RPMI8226 (cell line): ENCODE measurements around the gene RANBP2.
"Not testable (repeated sequence)": the region's sequence is repeated elsewhere in the genome, so short reads cannot be mapped to it uniquely, and the experiment has no call there.

Experiments
- DNase-seq: peaks from one replicate; pipeline ENCODE4 v3.0.0-alpha.2; 2015

Gene RANBP2

DNA sequence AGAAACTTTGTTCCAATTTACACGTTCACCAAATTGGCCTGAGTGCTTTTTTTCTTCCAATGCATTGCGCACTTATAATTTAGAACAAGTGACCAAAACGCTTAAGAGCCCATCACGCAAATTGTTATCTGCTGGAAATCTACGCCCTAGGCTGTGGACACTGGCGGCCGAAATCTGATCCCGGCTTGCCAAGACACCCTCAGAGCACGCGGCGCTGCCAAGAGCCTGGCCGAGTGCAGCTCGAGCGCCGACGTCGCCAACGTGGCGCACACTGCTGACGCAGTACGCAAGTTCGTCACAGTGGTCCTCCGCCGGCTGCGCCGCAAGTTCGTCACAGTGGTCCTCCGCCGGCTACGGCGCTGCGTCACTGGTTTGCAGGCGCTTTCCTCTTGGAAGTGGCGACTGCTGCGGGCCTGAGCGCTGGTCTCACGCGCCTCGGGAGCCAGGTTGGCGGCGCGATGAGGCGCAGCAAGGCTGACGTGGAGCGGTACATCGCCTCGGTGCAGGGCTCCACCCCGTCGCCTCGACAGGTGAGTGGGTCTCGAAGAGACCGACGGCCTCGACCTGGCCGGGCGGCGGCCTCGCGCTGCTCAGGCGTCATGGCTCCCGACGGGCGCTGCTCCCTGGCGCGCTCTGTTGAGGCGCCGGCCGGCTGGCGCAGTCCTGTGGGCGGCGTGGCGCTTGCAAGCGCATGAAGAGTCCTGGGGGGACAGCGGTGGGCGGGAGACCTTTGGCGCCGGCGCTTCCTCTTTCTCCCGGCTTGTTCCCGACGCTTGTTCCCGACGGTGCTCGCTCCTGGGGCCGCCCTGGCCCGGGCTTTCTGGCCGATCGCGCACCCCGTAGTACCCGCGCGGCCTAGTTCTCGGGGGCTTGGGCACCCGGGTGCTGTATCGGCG lies at the start of gene RANBP2:
Gene RANBP2, plus strand, starts transcription at position 334 of the 896 bp plus-strand sequence. Its CDS starts 125 bp downstream, at position 459.
- DNase-seq, result peak; percentile 97

- DNase-seq, result not testable (repeated sequence)
Observed at GRCh38 chr2:108670282-108670681, 49.0 kb upstream of the RANBP2 start.

GRCh38 chr2:108672200-108672805 lies 47.0 kb upstream of the RANBP2 start:
- DNase-seq, result not testable (repeated sequence)

- not testable (repeated sequence) for DNase-seq
Observed at GRCh38 chr2:108676522-108676921, 42.8 kb upstream of the RANBP2 start.

DNA sequence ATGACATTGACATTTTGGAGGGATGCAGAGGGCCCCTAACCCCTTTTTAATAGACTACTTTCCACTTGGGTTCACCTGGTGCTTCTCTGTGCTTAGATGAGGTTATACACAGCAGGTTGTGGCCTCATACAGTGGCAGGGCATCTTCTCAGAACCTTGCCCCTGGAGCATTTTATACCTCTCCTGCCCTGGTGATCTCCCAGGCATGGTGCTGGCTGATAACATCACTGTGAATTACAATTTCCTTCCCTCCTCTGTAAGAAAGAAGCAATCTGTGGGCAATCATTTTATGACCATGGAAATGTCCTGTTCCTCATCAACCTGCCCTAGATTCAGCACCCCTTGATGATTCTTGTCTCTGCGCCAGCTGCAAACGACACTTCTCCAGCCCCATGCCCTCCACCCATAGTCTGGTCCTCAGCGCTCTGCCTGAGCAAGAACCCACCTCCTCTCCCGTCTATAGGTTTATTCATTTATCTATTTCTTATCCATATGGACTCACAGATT lies 42.0 kb upstream of the RANBP2 start:
- DNase-seq, result not testable (repeated sequence)

- DNase-seq, result not testable (repeated sequence)
Observed at GRCh38 chr2:108678198-108678651, 41.1 kb upstream of the RANBP2 start.

DNA sequence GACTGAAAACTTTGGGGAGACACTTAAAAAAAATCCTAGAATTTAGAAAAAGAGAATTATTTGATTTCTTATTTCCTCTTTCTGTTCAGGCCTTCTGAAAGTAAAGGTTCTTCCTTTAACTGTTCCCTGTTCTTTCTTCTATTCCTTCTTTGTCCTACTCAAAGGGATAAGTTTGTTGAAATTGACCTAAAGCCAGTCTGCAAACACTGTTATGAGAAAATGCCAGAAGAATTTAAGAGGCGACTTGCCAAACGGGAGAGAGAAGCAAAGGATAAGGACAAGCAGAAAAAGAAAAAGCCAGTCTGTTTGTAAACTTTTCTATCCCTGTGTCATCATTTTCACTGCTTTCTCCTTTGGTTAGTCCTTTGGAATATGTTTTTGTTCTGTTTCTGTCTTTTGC lies 38.5 kb upstream of the RANBP2 start:
- DNase-seq, result not testable (repeated sequence)

GRCh38 chr2:108688818-108689756 lies 30.2 kb upstream of the RANBP2 start:
- not testable (repeated sequence) for DNase-seq

DNA sequence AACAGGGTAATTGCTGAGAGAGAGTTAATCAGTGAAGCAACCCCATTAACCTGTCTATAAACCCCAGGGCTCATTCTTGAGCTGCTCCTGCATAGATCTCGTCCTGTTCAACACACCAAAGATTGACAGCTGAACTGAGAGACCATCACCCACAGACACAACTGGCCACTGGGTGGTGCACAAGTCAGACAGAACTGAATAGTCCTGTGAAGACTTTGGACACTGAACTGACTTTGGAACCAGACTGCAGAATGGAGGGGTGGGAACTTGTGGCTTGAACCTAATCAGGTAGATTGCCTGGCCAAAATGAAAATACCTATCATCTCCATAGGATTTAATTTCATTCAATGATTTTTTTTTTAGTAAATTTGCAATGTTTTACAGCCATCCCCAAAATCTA lies 29.3 kb upstream of the RANBP2 start:
- DNase-seq, result not testable (repeated sequence)

DNA sequence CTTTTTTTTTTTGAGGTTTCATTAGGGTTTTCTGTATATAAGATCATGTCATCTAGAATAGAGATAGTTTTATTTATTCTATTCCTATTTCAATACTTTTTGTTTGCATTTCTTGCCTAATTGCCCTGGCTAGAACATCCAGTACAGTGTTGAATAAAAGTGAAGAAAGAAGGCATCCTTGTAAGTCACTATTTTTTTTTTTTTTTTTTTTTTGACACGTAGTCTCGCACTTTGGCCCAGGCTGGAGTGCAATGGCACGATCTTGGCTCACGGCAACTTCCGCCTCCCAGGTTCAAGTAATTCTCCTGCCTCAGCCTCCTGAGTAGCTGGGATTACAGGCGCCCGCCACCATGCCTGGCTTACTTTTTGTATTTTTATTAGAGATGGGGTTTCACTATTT lies 27.8 kb upstream of the RANBP2 start:
- DNase-seq, result no peak

DNA sequence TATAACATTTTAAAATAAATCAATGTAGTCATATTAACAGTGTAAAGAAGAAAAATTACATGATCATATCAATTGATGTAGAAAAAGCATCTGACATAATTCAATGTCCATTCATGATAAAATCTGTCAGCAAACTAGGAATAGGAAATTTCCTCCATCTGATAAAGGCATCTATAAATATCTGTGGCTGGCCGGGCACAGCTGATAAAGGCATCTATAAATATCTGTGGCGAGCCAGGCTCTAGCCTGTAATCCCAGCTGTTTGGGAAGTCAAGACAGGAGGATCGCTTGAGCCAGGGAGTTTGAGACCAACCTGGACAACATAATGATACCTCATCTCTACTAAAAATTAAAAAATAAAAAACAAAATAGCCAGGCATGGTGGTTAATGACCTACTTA lies 18.1 kb upstream of the RANBP2 start:
- no peak for DNase-seq

- DNase-seq, result no peak
Observed at GRCh38 chr2:108701806-108702205, 17.5 kb upstream of the RANBP2 start.

DNA sequence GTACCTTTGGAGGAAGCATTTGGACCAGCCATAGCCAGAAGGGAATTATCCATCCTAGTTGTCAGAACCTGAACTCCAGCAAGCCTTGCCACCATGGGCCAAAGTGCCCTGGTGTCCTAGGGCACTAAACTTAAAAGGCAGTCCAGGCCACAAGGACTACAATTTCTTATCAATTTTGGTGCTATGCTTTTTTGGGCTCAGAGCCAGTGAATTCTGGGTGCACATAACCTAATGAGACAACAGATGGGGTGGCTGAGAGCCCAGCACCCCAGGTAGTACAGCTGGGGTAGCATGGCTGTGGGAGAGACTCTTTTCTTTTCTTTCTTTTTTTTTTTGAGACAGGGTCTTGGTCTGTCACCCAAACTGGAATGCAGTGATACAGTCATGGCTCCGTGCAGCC lies 14.4 kb upstream of the RANBP2 start:
- no peak for DNase-seq

DNA sequence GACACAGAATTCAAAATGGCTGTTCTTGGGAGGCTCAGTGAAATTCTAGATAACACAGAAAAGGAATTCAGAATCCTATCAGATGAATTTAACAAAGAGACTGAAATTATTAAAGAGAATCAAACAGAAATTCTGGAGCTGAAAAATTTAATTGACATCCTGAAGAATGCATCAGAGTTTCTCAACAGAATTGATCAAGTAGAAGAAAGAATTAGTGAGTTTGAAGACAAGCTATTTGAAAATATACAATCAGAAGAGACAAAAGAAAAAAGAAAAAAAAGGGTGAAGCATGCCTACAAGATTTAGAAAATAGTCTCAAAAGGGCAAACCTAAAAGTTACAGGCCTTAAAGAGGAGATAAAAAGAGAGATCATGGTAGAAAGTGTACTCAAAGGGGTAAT lies 12.0 kb upstream of the RANBP2 start:
- no peak for DNase-seq

- DNase-seq, result not testable (repeated sequence)
Observed at GRCh38 chr2:108716971-108717370, 2.3 kb upstream of the RANBP2 start.

DNA sequence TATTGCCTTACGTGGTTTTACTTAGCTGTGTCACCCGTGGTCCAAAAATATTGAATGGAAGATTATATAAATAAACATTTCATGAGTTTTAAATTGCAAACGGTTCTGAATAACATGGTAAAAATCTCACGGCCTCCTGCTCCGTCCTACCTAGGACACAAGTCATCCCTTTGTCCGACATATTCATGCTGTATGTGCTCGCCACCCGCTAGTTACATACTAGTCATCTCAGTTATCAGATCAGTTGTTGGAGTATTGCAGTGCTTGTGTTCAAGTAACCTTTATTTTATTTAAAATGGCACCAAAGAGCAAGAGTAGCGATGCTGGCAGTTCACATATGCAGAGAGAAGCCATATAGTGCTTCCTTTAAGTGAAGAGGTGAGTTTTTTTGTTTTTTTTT lies 6.8 kb downstream of the RANBP2 start:
- DNase-seq, result not testable (repeated sequence)

GRCh38 chr2:108734656-108735055 lies 15.4 kb downstream of the RANBP2 start:
- not testable (repeated sequence) for DNase-seq

DNA sequence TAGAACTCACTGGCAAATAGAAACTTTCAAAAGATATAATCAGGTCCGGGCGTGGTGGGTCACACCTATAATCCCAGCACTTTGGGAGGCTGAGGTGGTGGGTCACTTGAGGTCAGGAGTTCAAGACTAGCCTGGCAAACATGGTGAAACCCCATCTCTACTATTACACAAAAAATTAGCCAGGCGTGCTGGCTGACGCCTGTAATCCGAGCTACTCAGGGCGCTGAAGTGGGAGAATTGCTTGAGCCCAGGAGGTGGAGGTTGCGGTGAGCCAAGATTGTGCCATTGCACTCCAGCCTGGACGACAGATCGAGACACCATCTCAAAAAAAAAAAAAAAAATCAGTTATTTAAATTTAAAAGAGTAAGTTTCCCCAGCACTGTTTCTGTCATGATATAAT lies 38.7 kb downstream of the RANBP2 start:
- not testable (repeated sequence) for DNase-seq

DNA sequence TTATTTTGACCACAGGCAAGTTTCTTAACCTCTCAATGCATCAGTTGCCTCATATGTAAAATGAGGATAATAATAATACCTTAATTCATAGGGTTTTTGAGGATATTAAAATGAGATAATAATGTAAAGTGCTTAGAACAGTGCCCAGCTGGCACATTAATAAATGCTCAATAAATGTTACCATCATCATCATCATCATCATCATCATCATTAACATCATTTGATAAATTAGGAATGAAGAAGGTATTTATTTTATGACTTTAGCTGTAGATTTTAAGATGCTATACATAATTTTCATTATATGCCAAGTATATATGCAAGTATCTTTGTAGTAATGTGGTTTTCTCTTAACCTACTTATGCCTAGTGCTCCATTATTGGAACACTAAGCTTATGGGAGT lies 43.3 kb downstream of the RANBP2 start:
- not testable (repeated sequence) for DNase-seq

GRCh38 chr2:108766671-108767070 lies 47.4 kb downstream of the RANBP2 start:
- not testable (repeated sequence) for DNase-seq

GRCh38 chr2:108767859-108768258 lies 48.6 kb downstream of the RANBP2 start:
- peak; percentile 39 for DNase-seq

DNA sequence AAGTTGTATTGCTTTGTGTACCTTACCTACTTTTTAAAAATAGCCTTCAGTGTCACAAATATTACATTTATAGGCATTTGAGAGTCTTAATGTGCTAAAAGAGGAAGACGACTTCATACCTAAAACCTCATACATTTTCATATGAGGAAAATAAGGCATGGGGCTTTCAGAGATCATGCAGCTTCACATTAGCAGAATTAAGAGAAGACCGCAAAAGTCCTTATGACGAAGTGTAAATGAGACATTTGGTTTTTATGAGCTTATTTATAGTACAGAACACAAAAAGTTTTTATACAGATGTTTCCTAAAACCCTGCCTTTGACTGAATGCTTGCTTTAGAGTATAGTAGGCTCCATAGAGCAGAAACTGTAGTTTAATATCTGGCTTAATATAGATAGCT lies 57.2 kb downstream of the RANBP2 start:
- no peak for DNase-seq

DNA sequence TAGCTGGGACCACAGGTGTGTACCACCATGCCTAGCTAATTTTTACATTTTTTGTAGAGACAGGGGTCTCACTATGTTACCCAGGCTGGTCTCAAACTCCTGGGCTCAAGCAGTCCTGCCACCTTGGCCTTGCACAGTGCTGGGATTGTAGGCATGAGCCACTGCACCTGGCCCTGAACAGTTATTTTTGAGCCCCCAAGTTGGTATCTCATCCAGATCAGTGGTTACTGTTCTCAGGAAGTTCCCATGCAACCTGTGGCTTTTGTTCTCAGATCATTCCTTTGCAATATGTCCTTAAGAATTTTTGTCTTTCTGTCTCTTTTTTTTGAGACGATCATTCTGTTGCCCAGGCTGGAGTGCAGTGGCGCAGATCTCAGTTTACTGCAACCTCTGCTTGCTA lies 59.6 kb downstream of the RANBP2 start:
- no peak for DNase-seq
